IPS-18a (cell line): ENCODE data around the gene SLC30A1.

Experiments
- H3K27ac ChIP-seq: one replicate; pipeline ENCODE4 v1.5.1; 2013; ENCODE audit warnings: low read length
- H3K27me3 ChIP-seq: one replicate; pipeline ENCODE4 v1.6.1; 2013; ENCODE audit warnings: mild to moderate bottlenecking, low read length; ENCODE audit not compliant: control insufficient read depth, insufficient read depth
- H3K36me3 ChIP-seq: one replicate; pipeline ENCODE4 v1.6.1; 2013; ENCODE audit warnings: low read depth, low read length; ENCODE audit not compliant: control insufficient read depth
- H3K4me1 ChIP-seq: one replicate; pipeline ENCODE4 v1.6.1; 2013; ENCODE audit warnings: low read depth, low read length; ENCODE audit not compliant: control insufficient read depth
- H3K4me3 ChIP-seq: one replicate; pipeline ENCODE4 v1.5.1; 2013; ENCODE audit warnings: low read length
- H3K9ac ChIP-seq: one replicate; pipeline ENCODE4 v1.6.1; 2013; ENCODE audit warnings: mild to moderate bottlenecking, low read length, moderate library complexity
- H3K9me3 ChIP-seq: one replicate; pipeline ENCODE4 v1.6.1; 2013; ENCODE audit warnings: low read depth, low read length; ENCODE audit not compliant: control insufficient read depth

SLC30A1 gene

DNA sequence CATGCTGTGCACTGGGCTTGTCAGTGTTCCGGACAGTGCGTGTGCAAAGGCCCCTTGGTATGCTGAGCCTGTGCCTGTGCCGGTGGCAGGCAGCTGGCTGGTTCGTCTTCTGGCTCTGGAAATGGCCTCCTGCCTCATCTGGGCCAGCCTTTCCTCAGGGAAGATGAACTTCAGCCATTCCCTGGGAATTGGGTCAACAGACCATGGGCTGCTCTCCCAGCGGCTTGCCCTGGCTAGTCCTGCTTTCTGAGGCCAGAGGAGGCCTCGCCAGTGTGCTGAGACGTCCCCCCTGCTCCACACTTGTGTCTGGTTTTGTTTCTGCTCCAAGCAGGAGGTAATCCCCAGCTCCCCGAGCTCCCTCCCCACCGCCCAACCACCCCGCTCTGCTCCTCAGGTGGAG is 54.4 kb downstream of the SLC30A1 start:
- Histone ChIP-seq H3K4me3 (no peak overlapping the region), H3K4me1 (no peaks in the 10 kb centered on the region), H3K36me3 (no peaks in the 10 kb centered on the region), H3K9me3 (no peaks in the 10 kb centered on the region), H3K27me3 (no peaks in the 10 kb centered on the region), H3K9ac (no peak overlapping the region), H3K27ac (no peak overlapping the region)

DNA sequence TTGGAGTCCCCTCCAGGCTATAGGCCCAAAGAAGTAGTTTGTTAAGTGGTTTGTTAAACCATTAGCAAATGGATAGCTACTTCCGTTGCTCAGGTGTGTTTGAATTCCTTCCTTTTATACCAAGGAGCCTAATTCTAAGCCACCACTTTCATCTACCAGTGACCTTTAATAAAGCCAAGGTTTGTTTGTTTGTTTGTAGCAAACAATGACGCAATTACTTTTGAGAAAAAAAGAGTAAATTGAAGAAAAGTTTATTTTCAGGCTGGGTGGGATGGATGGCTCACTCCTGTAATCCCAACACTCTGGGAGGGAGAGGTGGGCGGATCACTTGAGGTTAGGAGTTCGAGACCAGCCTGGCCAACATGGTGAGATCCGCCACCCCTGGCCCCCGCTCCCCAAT is 56.2 kb downstream of the SLC30A1 start:
- no peak overlapping the region for H3K4me3 ChIP-seq
- no peaks in the 10 kb centered on the region for H3K4me1 ChIP-seq
- H3K27me3 ChIP-seq: no peaks in the 10 kb centered on the region
- no peak overlapping the region for H3K27ac ChIP-seq
- no peaks in the 10 kb centered on the region for H3K9me3 ChIP-seq
- no peak overlapping the region for H3K9ac ChIP-seq
- H3K36me3 ChIP-seq: no peaks in the 10 kb centered on the region
